GM06990 (cell line): ENCODE measurements around the gene CUZD1.

Experiments used
- DNase-seq: peaks from one replicate; pipeline ENCODE4 v3.0.0-alpha.2; 2011; ENCODE audit not compliant: insufficient read length; ENCODE audit errors: extremely low read depth
- H3K27me3 ChIP-seq: replicated peaks from 2 replicates; pipeline ENCODE4 v1.6.0; 2011; ENCODE audit warnings: low read length; ENCODE audit not compliant: control insufficient read depth, insufficient read depth
- H3K36me3 ChIP-seq: 2 replicates; pipeline ENCODE4 v1.5.1; 2011; ENCODE audit warnings: low read length; ENCODE audit not compliant: control insufficient read depth, insufficient read depth
- H3K4me3 ChIP-seq: replicated peaks from 2 replicates; pipeline ENCODE4 v1.5.1; 2011; ENCODE audit warnings: low read depth, mild to moderate bottlenecking, control low read depth, low read length
- CTCF ChIP-seq: IDR thresholded peaks from 2 replicates; pipeline ENCODE4 v1.5.1; 2011; ENCODE audit warnings: low read length, control low read depth, mild to moderate bottlenecking, inconsistent platforms; ENCODE audit not compliant: insufficient read depth, poor library complexity, severe bottlenecking

CUZD1 gene

GRCh38 chr10:122841569-122841968, 4.1 kb downstream of the CUZD1 start:
- no peak for TF ChIP-seq CTCF
- no peaks in the 10 kb centered on the region for H3K36me3 ChIP-seq
- no peak for DNase-seq
- H3K4me3 ChIP-seq = no peak overlapping the region
- no peaks in the 10 kb centered on the region for H3K27me3 ChIP-seq

- TF ChIP-seq CTCF = no peak
- Histone ChIP-seq H3K27me3 (no peaks in the 10 kb centered on the region), H3K4me3 (no peak overlapping the region), H3K36me3 (no peaks in the 10 kb centered on the region)
- no peak for DNase-seq
Measured at GRCh38 chr10:122839505-122839904, 6.2 kb downstream of the CUZD1 start.

- TF ChIP-seq CTCF = no peak
- H3K4me3 ChIP-seq = no peak overlapping the region
- no peaks in the 10 kb centered on the region for H3K36me3 ChIP-seq
- no peaks in the 10 kb centered on the region for H3K27me3 ChIP-seq
- DNase-seq = no peak
Measured at GRCh38 chr10:122838880-122839279, 6.8 kb downstream of the CUZD1 start.

- no peak for DNase-seq
- Histone ChIP-seq H3K36me3 (no peaks in the 10 kb centered on the region), H3K27me3 (no peaks in the 10 kb centered on the region), H3K4me3 (no peak overlapping the region)
- no peak for TF ChIP-seq CTCF
Measured at GRCh38 chr10:122835908-122836307, 9.7 kb downstream of the CUZD1 start.

- Histone ChIP-seq H3K27me3 (no peaks in the 10 kb centered on the region; the same call in 1 of the 2 replicates), H3K4me3 (no peak overlapping the region), H3K36me3 (no peaks in the 10 kb centered on the region)
- TF ChIP-seq CTCF = no peak
- no peak for DNase-seq
Measured at GRCh38 chr10:122830965-122831353, 14.7 kb downstream of the CUZD1 start.

DNA sequence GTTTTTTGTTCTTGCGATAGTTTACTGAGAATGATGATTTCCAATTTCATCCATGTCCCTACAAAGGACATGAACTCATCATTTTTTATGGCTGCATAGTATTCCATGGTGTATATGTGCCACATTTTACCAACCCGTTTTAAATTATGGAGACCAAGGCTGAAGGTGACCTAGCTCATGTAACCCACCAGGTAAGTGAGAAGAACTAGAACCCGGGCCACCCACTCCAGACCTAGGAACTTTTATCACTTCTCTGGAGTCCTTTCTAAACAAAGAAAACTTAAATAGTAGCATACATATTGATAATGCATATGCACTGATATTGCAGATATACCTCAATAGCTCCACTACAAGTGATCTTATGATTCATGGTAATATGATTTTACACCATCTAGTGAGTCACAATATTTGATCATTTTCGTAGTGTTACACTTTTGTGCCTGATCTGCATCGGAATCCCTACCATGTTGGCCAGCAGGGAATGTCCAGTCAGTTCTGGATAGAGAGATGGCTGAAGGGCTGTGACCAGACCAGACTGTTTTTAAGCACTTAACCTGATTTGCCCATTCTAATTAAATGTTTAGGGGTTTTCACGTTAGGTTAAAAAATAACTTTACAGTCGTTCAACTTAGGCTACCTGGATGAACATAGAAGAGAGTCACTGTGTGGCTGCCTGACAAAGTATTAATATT, 15.2 kb downstream of the CUZD1 start:
- no peak overlapping the region for H3K4me3 ChIP-seq
- no peaks in the 10 kb centered on the region for H3K36me3 ChIP-seq
- DNase-seq = no peak
- no peak for TF ChIP-seq CTCF
- no peaks in the 10 kb centered on the region; the same call in 1 of the 2 replicates for H3K27me3 ChIP-seq
